ENCODE data around the gene BBS9. TPM values are rescaled to one million over a fixed set of nuclear protein-coding genes. Genes with fewer than 3 reads are reported as not detected.

The BBS9 gene
- total RNA-seq, 2 donors from 2014 or later = 23.0 to 28.6 TPM

GRCh38 chr7:33432821-33433220 lies 303.5 kb downstream of the BBS9 start:
- no peak for ATAC-seq (ENCODE audit: insufficient number of reproducible peaks, low FRiP score, low read depth)
- no peaks in the 10 kb centered on the region for H3K36me3 ChIP-seq
- no peak for TF ChIP-seq CTCF (IDR thresholded peaks at IDR 0.05)

GRCh38 chr7:33433357-33433756 lies 304.0 kb downstream of the BBS9 start:
- Histone ChIP-seq H3K36me3 (no peaks in the 10 kb centered on the region), H3K27me3 (replicated peaks; ENCODE audit: insufficient read depth) (no peaks in the 10 kb centered on the region), H3K9me3 (no peaks in the 10 kb centered on the region), H3K4me1 (ENCODE audit: control insufficient read depth in 1 of 2, low read depth in 2 of 2) (no peaks in the 10 kb centered on the region), H3K27ac (no peak overlapping the region), H3K4me3 (no peak overlapping the region)
- no peak for TF ChIP-seq CTCF (IDR thresholded peaks at IDR 0.05)
- DNase-seq (ENCODE audit: low spot score) (no peak), ATAC-seq (ENCODE audit: insufficient number of reproducible peaks, low FRiP score, low read depth) (no peak)

More at GRCh38 chr7:33432821-33433220, 303.5 kb downstream of the BBS9 start:
- no peak for DNase-seq (ENCODE audit: low spot score)
- H3K27ac ChIP-seq = no peak overlapping the region
- H3K27me3 ChIP-seq (replicated peaks; ENCODE audit: insufficient read depth) = no peaks in the 10 kb centered on the region
- no peak overlapping the region for H3K4me3 ChIP-seq
- H3K4me1 ChIP-seq (ENCODE audit: control insufficient read depth in 1 of 2, low read depth in 2 of 2) = no peaks in the 10 kb centered on the region
- no peaks in the 10 kb centered on the region for H3K9me3 ChIP-seq

- Histone ChIP-seq H3K27ac (no peak overlapping the region), H3K27me3 (replicated peaks; ENCODE audit: insufficient read depth) (no peaks in the 10 kb centered on the region), H3K4me1 (ENCODE audit: control insufficient read depth in 1 of 2, low read depth in 2 of 2) (peaks cover 0 to 10% of the 10 kb centered on the region in 2 donors), H3K9me3 (no peaks in the 10 kb centered on the region), H3K4me3 (no peak overlapping the region), H3K36me3 (no peaks in the 10 kb centered on the region)
- TF ChIP-seq CTCF (IDR thresholded peaks at IDR 0.05) = no peak
- no peak for DNase-seq (ENCODE audit: low spot score)
- ATAC-seq (ENCODE audit: insufficient number of reproducible peaks, low FRiP score, low read depth) = no peak
Observed at GRCh38 chr7:33444511-33444910, 315.1 kb downstream of the BBS9 start.

- no peaks in the 10 kb centered on the region for H3K36me3 ChIP-seq
- no peaks in the 10 kb centered on the region for H3K9me3 ChIP-seq
- no peak for TF ChIP-seq CTCF (IDR thresholded peaks at IDR 0.05)
- ATAC-seq (ENCODE audit: insufficient number of reproducible peaks, low FRiP score, low read depth) (no peak), DNase-seq (ENCODE audit: low spot score) (no peak)
- H3K27me3 ChIP-seq (replicated peaks; ENCODE audit: insufficient read depth) = no peaks in the 10 kb centered on the region
- no peak overlapping the region for H3K4me3 ChIP-seq
- H3K4me1 ChIP-seq (ENCODE audit: control insufficient read depth in 1 of 2, low read depth in 2 of 2) = peaks cover 0 to 10% of the 10 kb centered on the region in 2 donors
- H3K27ac ChIP-seq = no peak overlapping the region
Observed at GRCh38 chr7:33446551-33446950, 317.2 kb downstream of the BBS9 start.

GRCh38 chr7:33448035-33448434 lies 318.7 kb downstream of the BBS9 start:
- DNase-seq (ENCODE audit: low spot score) (no peak), ATAC-seq (ENCODE audit: insufficient number of reproducible peaks, low FRiP score, low read depth) (no peak)
- Histone ChIP-seq H3K27me3 (replicated peaks; ENCODE audit: insufficient read depth) (no peaks in the 10 kb centered on the region), H3K9me3 (no peaks in the 10 kb centered on the region), H3K4me1 (ENCODE audit: control insufficient read depth in 1 of 2, low read depth in 2 of 2) (peaks cover 0 to 10% of the 10 kb centered on the region in 2 donors), H3K27ac (no peak overlapping the region), H3K36me3 (no peaks in the 10 kb centered on the region), H3K4me3 (no peak overlapping the region)
- TF ChIP-seq CTCF (IDR thresholded peaks at IDR 0.05) = no peak

Measured in thoracic aorta (tissue), 2 donors.